Activated CD4-positive, alpha-beta T cell treated with anti-CD3 and anti-CD28 coated beads, Interleukin-2, amount 50 U/mL, for 4 hours (primary cell): ENCODE data around the gene SLC25A51.
"Not testable (repeated sequence)": the region's sequence is repeated elsewhere in the genome, so short reads cannot be mapped to it uniquely, and the experiment has no call there.

ENCODE experiments used
- DNase-seq, 2 experiments: peaks; one replicate each; pipeline ENCODE4 v3.0.0-alpha.2; 2020

SLC25A51 gene

GRCh38 chr9:37918665-37919170 is 14.8 kb upstream of the SLC25A51 start:
- no peak for DNase-seq

- DNase-seq, result no peak
Observed at GRCh38 chr9:37917801-37918664, 14.1 kb upstream of the SLC25A51 start.

GRCh38 chr9:37917313-37917731 is 13.4 kb upstream of the SLC25A51 start:
- no peak for DNase-seq

- no peak for DNase-seq
Observed at GRCh38 chr9:37916471-37917312, 12.8 kb upstream of the SLC25A51 start.

GRCh38 chr9:37915911-37916470 is 12.1 kb upstream of the SLC25A51 start:
- DNase-seq, result no peak

- no peak for DNase-seq
Observed at GRCh38 chr9:37914701-37915358, 10.9 kb upstream of the SLC25A51 start.

- DNase-seq, result no peak
Observed at GRCh38 chr9:37914154-37914551, 10.2 kb upstream of the SLC25A51 start.

- DNase-seq, result peak; percentile 73 to 79
Observed at GRCh38 chr9:37913480-37914153, 9.7 kb upstream of the SLC25A51 start.

- DNase-seq, result no peak
Observed at GRCh38 chr9:37911271-37911681, 7.3 kb upstream of the SLC25A51 start.

- DNase-seq, result no peak
Observed at GRCh38 chr9:37910271-37910670, 6.3 kb upstream of the SLC25A51 start.

GRCh38 chr9:37909836-37910235 is 5.9 kb upstream of the SLC25A51 start:
- DNase-seq, result not testable (repeated sequence)

GRCh38 chr9:37909326-37909725 is 5.4 kb upstream of the SLC25A51 start:
- no peak for DNase-seq

- DNase-seq, result no peak
Observed at GRCh38 chr9:37908698-37909186, 4.8 kb upstream of the SLC25A51 start.

GRCh38 chr9:37908283-37908682 is 4.4 kb upstream of the SLC25A51 start:
- no peak for DNase-seq

- DNase-seq, result no peak
Observed at GRCh38 chr9:37906312-37907239, 2.6 kb upstream of the SLC25A51 start.

GRCh38 chr9:37905776-37906175 is 1.8 kb upstream of the SLC25A51 start:
- no peak for DNase-seq

GRCh38 chr9:37905131-37905505 is 1.2 kb upstream of the SLC25A51 start:
- no peak for DNase-seq

- DNase-seq, result no peak
Observed at GRCh38 chr9:37904445-37905130, 661 bp upstream of the SLC25A51 start.

- DNase-seq, result no peak
Observed at GRCh38 chr9:37902796-37903646, 906 bp downstream of the SLC25A51 start.
